Measurements from ENCODE around the gene SSBP3.

- no peak for TF ChIP-seq POLR2A (IDR thresholded peaks at IDR 0.05)
- TF ChIP-seq CTCF (IDR thresholded peaks at IDR 0.05) = no peak
These were observed 156.3 kb downstream of the SSBP3 start for GRCh38 chr1:54249819-54250435.
